Bronchial epithelial cell (primary cell): ENCODE measurements around the gene ATN1. TPM values are rescaled to one million over a fixed set of nuclear protein-coding genes. Genes with fewer than 3 reads are reported as not detected.
A peak's percentile ranks its signal among the peaks of the same experiment; 100 is the strongest.

Experiments
- DNase-seq: peaks from one replicate; pipeline ENCODE4 v3.0.0-alpha.2; 2010; ENCODE audit warnings: low read depth
- FAIRE-seq: peaks from 2 replicates; lab custom pipeline; 2011; peaks lifted over from hg19 to GRCh38; lab: Jason Lieb, UNC
- H3K27me3 ChIP-seq: 2 replicates; pipeline ENCODE4 v1.5.1; 2011; ENCODE audit warnings: low read length; ENCODE audit not compliant: control insufficient read depth, insufficient read depth
- H3K36me3 ChIP-seq: 2 replicates; pipeline ENCODE4 v1.5.1; 2011; ENCODE audit warnings: low read length; ENCODE audit not compliant: control insufficient read depth, insufficient read depth
- H3K4me3 ChIP-seq: 2 replicates; pipeline ENCODE4 v1.5.1; 2011; ENCODE audit warnings: mild to moderate bottlenecking, low read depth, low read length, control low read depth
- total RNA-seq: library from RNA; depleted of rRNA; stranded (reverse); fragments of >200 nt; gene quantifications from 2 replicates; pipeline ENCODE4 v1.2.1, GENCODE V29; 2014
- TF ChIP-seq, protein P1 (sequence below): IDR thresholded peaks from 2 replicates; pipeline ENCODE4 v1.5.1; 2011; ENCODE audit warnings: mild to moderate bottlenecking, moderate library complexity, low read length, control low read depth, inconsistent platforms; ENCODE audit not compliant: insufficient read depth, severe bottlenecking

Gene ATN1
- total RNA-seq, 1 donor from 2014 or later: 7.1 TPM

DNA sequence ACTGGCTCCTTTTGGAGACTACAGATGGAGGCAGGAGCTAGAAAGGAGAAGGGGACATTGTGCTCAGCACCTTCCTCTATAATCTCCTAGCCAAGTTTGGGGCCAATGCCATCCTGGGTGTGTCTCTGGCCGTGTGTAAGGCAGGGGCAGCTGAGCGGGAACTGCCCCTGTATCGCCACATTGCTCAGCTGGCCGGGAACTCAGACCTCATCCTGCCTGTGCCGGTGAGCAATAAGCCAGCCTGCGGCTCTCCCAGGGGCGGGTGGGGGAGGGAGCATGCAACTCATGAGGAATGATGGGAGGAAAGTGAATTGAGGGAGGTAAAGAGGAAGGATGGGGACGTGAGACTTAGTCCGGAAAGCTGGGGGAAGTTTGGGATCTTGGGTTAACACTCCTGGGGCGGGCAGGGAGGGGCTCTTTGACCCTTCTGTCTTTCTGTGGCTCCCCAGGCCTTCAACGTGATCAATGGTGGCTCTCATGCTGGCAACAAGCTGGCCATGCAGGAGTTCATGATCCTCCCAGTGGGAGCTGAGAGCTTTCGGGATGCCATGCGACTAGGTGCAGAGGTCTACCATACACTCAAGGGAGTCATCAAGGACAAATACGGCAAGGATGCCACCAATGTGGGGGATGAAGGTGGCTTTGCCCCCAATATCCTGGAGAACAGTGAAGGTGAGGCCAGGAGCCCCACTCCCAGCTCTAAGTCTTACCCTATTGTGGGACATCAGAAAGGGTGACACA lies 10.1 kb upstream of the ATN1 start:
- no peak overlapping the region for H3K4me3 ChIP-seq
- DNase-seq (no peak), FAIRE-seq (no peak)
- peaks cover 2% of the 10 kb centered on the region for H3K27me3 ChIP-seq
- TF ChIP-seq, protein P1, sequence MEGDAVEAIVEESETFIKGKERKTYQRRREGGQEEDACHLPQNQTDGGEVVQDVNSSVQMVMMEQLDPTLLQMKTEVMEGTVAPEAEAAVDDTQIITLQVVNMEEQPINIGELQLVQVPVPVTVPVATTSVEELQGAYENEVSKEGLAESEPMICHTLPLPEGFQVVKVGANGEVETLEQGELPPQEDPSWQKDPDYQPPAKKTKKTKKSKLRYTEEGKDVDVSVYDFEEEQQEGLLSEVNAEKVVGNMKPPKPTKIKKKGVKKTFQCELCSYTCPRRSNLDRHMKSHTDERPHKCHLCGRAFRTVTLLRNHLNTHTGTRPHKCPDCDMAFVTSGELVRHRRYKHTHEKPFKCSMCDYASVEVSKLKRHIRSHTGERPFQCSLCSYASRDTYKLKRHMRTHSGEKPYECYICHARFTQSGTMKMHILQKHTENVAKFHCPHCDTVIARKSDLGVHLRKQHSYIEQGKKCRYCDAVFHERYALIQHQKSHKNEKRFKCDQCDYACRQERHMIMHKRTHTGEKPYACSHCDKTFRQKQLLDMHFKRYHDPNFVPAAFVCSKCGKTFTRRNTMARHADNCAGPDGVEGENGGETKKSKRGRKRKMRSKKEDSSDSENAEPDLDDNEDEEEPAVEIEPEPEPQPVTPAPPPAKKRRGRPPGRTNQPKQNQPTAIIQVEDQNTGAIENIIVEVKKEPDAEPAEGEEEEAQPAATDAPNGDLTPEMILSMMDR: no peak
- peaks cover 4% of the 10 kb centered on the region for H3K36me3 ChIP-seq

DNA sequence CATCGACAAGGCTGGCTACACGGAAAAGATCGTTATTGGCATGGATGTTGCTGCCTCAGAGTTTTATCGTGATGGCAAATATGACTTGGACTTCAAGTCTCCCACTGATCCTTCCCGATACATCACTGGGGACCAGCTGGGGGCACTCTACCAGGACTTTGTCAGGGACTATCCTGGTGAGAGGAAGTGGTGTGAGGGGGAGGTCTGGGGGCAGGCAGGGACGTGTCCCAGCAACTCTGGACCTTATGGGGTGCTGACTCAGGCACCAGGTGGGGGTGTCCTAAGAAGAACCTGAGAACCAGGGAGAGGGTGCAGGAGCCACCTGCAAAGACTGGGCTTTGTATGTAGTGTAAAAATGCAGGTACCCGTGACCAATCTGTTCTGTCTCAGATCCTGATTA lies 8.2 kb upstream of the ATN1 start:
- FAIRE-seq: peak; percentile 36

DNA sequence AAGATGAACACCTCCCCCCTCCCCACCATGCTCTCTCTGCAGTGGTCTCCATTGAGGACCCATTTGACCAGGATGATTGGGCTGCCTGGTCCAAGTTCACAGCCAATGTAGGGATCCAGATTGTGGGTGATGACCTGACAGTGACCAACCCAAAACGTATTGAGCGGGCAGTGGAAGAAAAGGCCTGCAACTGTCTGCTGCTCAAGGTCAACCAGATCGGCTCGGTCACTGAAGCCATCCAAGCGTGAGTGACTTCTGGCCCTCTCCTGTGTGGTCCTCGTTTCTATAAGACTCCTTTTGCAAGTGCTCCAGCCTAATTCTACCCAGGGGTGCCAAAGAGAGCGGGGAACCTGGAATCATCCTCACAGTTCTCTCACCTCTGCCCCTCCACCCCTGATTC lies 6.2 kb upstream of the ATN1 start:
- Histone ChIP-seq H3K36me3 (peaks cover 4% of the 10 kb centered on the region), H3K27me3 (no peaks in the 10 kb centered on the region), H3K4me3 (no peak overlapping the region)
- FAIRE-seq (no peak), DNase-seq (no peak)
- TF ChIP-seq, protein P1: no peak

More for the DNA sequence above, 8.2 kb upstream of the ATN1 start:
- TF ChIP-seq, protein P1: no peak
- peak; percentile 87 for DNase-seq
- Histone ChIP-seq H3K27me3 (no peaks in the 10 kb centered on the region), H3K4me3 (no peak overlapping the region), H3K36me3 (peaks cover 4% of the 10 kb centered on the region)

- no peak for DNase-seq
These were observed 5.5 kb upstream of the ATN1 start for GRCh38 chr12:6921996-6922946.

GRCh38 chr12:6923003-6923732 lies 4.6 kb upstream of the ATN1 start:
- Histone ChIP-seq H3K36me3 (no peaks in the 10 kb centered on the region), H3K27me3 (no peaks in the 10 kb centered on the region), H3K4me3 (no peak overlapping the region)
- FAIRE-seq: no peak
- no peak for DNase-seq
- TF ChIP-seq, protein P1: no peak

More at GRCh38 chr12:6921996-6922946, 5.5 kb upstream of the ATN1 start:
- Histone ChIP-seq H3K4me3 (no peak overlapping the region), H3K36me3 (peaks cover 2% of the 10 kb centered on the region), H3K27me3 (no peaks in the 10 kb centered on the region)
- FAIRE-seq: no peak
- TF ChIP-seq, protein P1: no peak
